Activated B cell treated with CpG ODN at 0.5 μM for 24 hours (primary cell): ENCODE data around the gene LHX6. TPM values are rescaled to one million over a fixed set of nuclear protein-coding genes. Genes with fewer than 3 reads are reported as not detected.

Experiments used
- ATAC-seq: fragments of 200-7000 bp; cut with Tn5 transposase; one replicate; pipeline ENCODE4 v1.10.0; 2021; ENCODE audit warnings: low read depth, mild to moderate bottlenecking, moderate library complexity
- CTCF ChIA-PET: fragments of 350-600 bp; sonication (Branson Sonifier 250); formaldehyde crosslinking; loops from one replicate; lab custom pipeline; 2021; ENCODE audit warnings: antibody characterized with exemption; lab: Charles Lee
- POLR2A ChIA-PET: fragments of 350-600 bp; sonication (Branson Sonifier 250); formaldehyde crosslinking; loops from one replicate; lab custom pipeline; 2021; ENCODE audit warnings: antibody characterized with exemption; lab: Charles Lee
- DNase-seq: peaks from one replicate; pipeline ENCODE4 v3.0.0; 2022
- H3K27ac Mint-ChIP-seq: one replicate; pipeline ENCODE4 v1.8.0; 2020; ENCODE audit warnings: mixed read lengths
- H3K27me3 Mint-ChIP-seq: one replicate; pipeline ENCODE4 v1.8.0; 2021; ENCODE audit warnings: mixed read lengths
- H3K36me3 Mint-ChIP-seq: one replicate; pipeline ENCODE4 v1.8.0; 2021; ENCODE audit warnings: low read depth, mixed read lengths
- H3K4me1 Mint-ChIP-seq: one replicate; pipeline ENCODE4 v1.8.0; 2021; ENCODE audit warnings: mixed read lengths
- H3K4me3 Mint-ChIP-seq: one replicate; pipeline ENCODE4 v1.8.0; 2020; ENCODE audit warnings: mild to moderate bottlenecking, mixed read lengths
- H3K9me3 Mint-ChIP-seq: one replicate; pipeline ENCODE4 v1.8.0; 2020; ENCODE audit warnings: mixed read lengths
- CTCF ChIP-seq: fragments of 200-600 bp; IDR thresholded peaks from one replicate; pipeline ENCODE4 v1.8.0; 2022; ENCODE audit warnings: antibody characterized with exemption, mild to moderate bottlenecking
- intact Hi-C: fragments of 100-400 bp; cut with micrococcal nuclease; formaldehyde crosslinking; loops from one replicate; pipeline ENCODE4 v1.15.1; 2024
- total RNA-seq: library from RNA; stranded (reverse); gene quantifications from 2 replicates; pipeline ENCODE4 v1.2.3, GENCODE V29; 2022

Gene LHX6
- total RNA-seq, 1 donor from 2014 or later = not detected

DNA sequence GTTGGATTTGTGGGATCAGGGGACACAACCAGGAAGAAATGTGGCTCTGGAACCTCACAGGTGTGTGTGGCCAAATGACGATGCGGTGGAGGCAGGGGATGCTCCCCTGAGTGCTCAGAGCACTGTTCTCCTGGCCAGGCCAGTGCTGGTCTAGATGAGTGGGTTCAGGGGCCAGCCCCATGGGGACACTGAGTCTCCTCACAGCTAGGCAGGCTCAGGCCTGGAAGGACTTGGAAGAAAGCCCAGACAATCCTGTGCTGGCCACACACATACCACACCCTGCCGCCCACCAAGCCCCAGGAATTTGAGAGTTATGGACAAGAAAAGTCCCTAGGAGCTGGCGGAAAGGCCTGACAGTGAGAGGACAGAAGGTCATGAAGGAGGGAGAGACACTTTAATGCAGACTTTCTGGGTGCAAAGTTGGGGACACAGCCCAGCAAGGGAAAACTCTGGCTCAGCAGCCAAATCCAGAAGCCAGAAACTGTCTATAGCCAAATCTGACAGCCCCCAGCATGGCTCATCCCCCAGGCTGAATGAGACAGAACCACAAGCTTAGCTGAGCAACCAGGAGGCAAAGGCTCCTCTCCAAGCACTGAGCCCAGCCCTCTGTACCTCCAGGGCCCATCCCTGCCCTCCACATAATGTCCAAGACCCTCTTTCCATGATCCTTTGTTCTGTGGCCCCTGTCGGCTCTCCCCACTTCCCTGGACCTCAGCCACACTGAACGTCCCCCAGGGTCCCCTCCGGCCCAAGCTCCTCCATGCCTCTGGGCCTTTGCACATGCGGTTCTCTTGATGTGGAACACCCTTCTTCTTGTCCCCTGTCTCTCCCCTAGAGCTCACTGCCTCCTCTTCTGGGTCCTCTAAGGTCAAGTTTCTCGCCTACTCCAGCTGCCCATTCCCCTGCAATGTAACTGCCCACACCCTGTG lies 22.4 kb downstream of the LHX6 start:
- POLR2A ChIA-PET = no interaction called here
- Mint-ChIP-seq H3K9me3 (no peaks in the 10 kb centered on the region), H3K27ac (no peak overlapping the region), H3K27me3 (peaks cover 17% of the 10 kb centered on the region), H3K36me3 (no peaks in the 10 kb centered on the region), H3K4me3 (no peak overlapping the region), H3K4me1 (no peaks in the 10 kb centered on the region)
- no peak for ATAC-seq
- DNase-seq = no peak
- CTCF ChIA-PET = no interaction called here
- intact Hi-C loops = no loop called here
- TF ChIP-seq CTCF = no peak

GRCh38 chr9:122205176-122205575 lies 23.6 kb downstream of the LHX6 start:
- ChIA-PET CTCF (no interaction called here), POLR2A (no interaction called here)
- no peak for ATAC-seq
- H3K4me3 Mint-ChIP-seq = no peak overlapping the region
- no peak overlapping the region for H3K27ac Mint-ChIP-seq
- H3K36me3 Mint-ChIP-seq = no peaks in the 10 kb centered on the region
- no peaks in the 10 kb centered on the region for H3K9me3 Mint-ChIP-seq
- intact Hi-C loops = no loop called here
- H3K4me1 Mint-ChIP-seq = no peaks in the 10 kb centered on the region
- no peak for DNase-seq
- H3K27me3 Mint-ChIP-seq = peaks cover 11% of the 10 kb centered on the region
- TF ChIP-seq CTCF = no peak

DNA sequence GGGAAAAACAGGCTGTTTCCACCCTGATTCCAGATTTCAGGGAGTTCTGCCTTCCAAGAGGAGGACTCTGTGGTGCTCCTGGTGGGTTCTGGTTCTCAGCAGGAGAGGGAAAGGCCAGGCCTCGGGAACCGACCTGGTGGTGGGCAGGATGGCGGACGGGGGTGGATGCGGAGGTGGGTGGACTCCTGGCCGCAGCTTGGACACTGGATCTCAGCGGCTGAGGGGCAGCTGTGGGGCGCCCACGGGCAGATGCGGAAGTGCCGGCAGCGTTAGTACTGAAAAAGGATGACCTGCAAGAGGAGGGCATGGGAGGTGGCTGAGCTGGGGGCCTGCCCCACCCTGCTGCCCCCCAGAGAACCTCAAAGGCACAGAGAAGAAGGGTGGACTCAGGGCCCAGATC lies 24.3 kb downstream of the LHX6 start:
- H3K4me3 Mint-ChIP-seq = no peak overlapping the region
- no peaks in the 10 kb centered on the region for H3K9me3 Mint-ChIP-seq
- no peak for TF ChIP-seq CTCF
- H3K4me1 Mint-ChIP-seq = no peaks in the 10 kb centered on the region
- no peak overlapping the region for H3K27ac Mint-ChIP-seq
- intact Hi-C loops = no loop called here
- H3K27me3 Mint-ChIP-seq = peaks cover 11% of the 10 kb centered on the region
- ChIA-PET POLR2A (no interaction called here), CTCF (no interaction called here)
- ATAC-seq (no peak), DNase-seq (no peak)
- H3K36me3 Mint-ChIP-seq = no peaks in the 10 kb centered on the region

GRCh38 chr9:122204055-122204454 lies 24.7 kb downstream of the LHX6 start:
- no peak for TF ChIP-seq CTCF
- Mint-ChIP-seq H3K4me3 (no peak overlapping the region), H3K27me3 (peaks cover 9% of the 10 kb centered on the region), H3K27ac (no peak overlapping the region), H3K36me3 (no peaks in the 10 kb centered on the region), H3K9me3 (no peaks in the 10 kb centered on the region), H3K4me1 (no peaks in the 10 kb centered on the region)
- DNase-seq (no peak), ATAC-seq (no peak)
- intact Hi-C loops = no loop called here
- POLR2A ChIA-PET = interaction anchor here (1.3 kb wide), 1 partner anchor 12 kb away, joined by 4 read pairs; no protein-coding TSS in a partner anchor
- CTCF ChIA-PET = no interaction called here

- intact Hi-C loops = no loop called here
- H3K4me1 Mint-ChIP-seq = no peaks in the 10 kb centered on the region
- no peak for ATAC-seq
- no peak for DNase-seq
- H3K4me3 Mint-ChIP-seq = no peak overlapping the region
- ChIA-PET POLR2A (no interaction called here), CTCF (no interaction called here)
- H3K27me3 Mint-ChIP-seq = peaks cover 4% of the 10 kb centered on the region
- TF ChIP-seq CTCF = no peak
- no peaks in the 10 kb centered on the region for H3K36me3 Mint-ChIP-seq
- no peak overlapping the region for H3K27ac Mint-ChIP-seq
- H3K9me3 Mint-ChIP-seq = no peaks in the 10 kb centered on the region
Observed at GRCh38 chr9:122202111-122202510, 26.6 kb downstream of the LHX6 start.
